RPMI7951 (cell line): ENCODE data around the gene PRKCH. TPM values are rescaled to one million over a fixed set of nuclear protein-coding genes. Genes with fewer than 3 reads are reported as not detected.

Experiments used
- DNase-seq: peaks from one replicate; pipeline ENCODE4 v3.0.0-alpha.2; 2012; ENCODE audit warnings: low read depth
- total RNA-seq: library from RNA; depleted of rRNA; stranded (reverse); fragments of >200 nt; shearing (Covaris generic); gene quantifications from 2 replicates; pipeline ENCODE4 v1.2.3, GENCODE V29; 2014

The PRKCH gene
- total RNA-seq, 1 experiment from 2014 or later, result 3.1 TPM

DNA sequence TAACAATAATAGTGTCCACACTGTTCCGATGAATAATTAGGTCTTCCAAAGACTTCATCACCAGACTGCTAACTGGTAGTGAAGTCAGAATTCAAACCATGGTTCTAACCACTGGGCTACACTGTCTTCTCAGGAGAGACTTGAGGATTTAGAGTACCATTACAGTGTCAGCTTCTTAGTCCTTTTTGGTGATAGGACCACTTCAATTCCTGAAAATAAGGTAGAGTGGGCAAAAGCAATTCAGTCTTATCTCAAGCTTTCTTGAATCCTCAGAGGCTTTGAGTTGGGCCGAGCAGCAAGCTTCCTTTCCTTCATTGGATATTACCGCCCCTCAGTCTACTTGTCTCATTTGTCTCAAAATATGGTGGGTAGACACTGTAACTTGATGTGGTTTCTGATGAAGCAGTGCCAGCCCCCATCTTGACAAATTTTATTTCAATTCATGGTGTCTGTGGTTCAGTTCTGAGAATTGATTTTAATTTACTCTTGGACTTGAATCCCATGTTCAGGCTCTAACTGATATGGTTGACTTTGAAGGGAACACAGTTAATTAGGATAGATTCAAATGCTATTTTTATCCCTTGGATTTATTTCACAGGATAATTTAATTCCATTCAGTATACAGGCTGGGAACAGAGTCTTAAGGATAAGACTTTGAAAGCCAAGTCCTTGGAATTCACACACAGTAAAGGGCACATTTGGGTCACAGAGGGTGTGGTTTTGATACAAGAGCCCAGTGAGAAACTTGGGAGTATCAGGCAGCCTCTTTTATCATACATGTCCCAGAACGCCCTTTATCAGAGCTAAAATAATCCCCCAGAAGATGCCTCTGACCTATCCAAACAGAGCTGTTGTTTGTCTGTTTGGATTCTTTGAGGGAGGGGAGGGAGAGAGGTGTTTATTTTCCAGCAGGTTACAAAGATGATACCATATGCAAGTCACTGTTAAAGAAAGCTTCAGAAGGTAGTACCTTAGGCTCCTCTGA lies 167.3 kb downstream of the PRKCH start:
- peak; percentile 35 for DNase-seq

DNA sequence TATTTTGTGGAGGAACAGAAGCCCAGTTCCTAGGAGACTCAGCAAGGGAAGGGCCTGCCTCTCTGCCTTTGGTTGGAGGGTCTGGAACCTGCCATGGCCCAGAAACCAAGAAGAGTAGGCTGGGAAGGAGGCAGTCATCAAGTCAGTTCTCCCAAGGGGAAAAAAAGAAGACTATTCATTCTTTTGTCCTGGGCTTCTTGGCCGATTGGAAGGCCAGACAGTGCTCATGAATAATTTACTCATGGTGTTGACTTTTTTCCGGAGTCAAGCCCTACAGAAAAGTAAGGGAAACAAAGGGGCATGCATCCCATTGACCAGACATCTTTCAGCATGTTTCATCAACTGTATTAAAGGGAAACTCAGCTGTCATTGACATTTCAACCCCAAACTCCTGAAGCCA lies 168.1 kb downstream of the PRKCH start:
- no peak for DNase-seq

DNA sequence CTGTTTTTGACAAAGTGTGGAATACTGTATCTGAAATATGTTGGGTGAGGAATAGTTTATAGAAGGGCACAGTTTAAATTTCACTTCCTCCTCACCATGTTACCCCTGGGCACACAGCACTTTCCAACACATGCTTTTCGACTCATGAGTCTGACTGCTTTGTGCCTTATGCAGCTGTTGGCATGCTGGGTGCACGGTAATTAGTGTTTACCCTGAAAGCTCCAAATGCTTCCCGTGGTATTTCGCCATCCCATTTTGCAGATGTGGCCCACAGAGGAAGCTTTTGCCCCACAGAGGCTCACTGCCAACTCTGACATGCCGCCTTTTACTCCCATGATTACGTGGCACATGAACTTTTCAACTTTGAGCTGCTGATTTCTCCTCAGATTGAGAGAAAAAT lies 168.6 kb downstream of the PRKCH start:
- DNase-seq, result peak; percentile 83

DNA sequence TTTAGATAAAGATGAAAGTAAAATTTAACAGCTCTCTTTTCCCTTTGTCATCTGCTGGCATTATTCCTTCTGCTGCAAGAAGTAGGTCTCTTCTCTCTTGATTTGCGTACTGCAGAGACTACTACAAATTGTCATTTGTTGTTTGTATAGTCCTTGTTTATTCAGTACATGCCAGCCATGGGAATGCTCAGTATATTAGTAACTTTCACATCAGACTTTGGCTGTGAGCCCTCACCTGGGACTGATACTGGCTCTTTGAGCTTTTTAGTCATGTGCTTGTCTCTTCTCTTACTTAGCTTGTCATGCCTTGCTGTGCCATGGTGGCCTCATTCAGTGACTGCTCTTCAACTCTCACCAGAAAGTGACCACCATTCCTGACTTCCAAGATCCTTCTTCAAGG lies 169.8 kb downstream of the PRKCH start:
- no peak for DNase-seq

DNA sequence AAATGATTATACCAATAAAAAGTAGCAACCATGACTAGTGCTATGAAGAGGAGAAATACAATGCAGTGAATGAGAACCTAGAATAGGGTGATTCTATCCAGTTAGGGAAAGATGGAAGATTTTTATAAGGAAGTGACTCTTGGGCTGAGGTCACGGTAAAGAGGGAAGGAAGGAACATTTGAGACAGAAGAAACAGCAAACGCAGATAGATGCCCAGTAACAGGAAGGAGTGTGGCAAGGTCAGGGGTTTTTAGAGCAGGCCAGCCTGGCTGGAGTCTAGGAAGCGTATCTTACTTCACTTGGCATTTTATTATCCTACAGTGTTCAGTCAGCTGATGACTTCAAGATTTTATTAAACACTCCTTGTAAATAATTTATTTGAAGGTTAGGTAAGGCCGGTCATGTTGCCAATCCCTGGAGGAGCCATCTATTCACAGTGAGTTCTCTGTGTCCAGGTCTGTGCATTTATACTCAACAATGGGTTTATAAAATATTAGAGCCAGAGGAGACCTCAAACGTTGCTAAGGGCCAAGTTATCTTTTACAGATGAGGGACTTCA lies 170.6 kb downstream of the PRKCH start:
- DNase-seq, result no peak

DNA sequence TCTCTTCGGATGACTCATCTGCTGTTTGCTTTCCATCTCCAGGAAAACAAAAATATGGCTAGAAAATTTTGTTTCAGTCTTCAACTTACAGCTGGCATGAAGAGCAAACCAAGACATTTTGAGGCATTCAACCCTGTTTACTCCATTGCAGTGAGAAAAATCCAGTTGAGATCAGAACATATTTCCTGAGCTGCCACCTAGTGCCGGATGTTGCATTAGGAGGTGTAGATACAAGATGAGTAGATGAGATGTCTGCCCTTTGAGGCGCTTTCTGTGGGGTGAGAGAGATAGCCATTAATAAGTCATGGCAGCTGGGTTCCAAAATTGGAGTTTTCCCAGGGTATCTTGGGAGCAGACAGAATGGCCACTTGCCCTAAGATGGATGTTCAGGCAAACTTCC lies 171.1 kb downstream of the PRKCH start:
- DNase-seq, result no peak

DNA sequence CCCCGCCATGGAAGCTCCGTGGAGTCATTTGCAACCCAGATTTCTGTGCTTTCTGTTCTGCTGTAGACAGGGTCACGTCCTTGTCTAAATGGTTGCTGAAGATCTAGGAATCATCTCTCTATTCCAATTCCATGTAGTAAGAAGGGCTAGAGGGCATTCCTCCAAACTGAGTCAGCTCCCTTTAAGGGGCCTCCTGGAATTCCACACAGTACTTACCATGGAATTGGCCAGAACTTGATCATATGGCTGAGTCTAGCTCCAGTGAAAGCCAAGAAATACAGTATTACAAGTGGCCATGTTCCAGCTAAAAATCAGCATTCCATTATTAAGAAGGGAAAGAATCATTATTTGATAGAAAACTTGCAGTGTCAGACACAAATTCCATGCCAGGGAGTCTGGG lies 171.9 kb downstream of the PRKCH start:
- peak; percentile 91 for DNase-seq

DNA sequence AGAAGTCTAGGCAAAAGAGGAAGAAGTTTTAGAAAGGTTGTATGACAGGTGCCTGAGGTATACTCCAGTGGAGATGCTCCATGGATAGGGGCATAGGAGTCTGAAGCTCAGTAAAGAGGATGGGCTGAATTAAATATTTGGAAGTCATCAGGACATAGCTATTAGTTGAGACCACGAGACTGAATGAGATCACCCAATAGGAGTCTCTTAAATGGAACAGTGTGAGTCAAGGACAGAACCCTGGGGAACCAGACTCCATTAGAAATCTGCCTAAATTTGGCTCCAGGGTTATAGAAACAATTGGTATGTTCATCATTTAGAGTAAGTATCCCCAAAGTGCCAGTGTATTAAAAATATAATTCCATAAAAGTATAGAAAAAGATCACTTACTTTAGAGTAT lies 172.6 kb downstream of the PRKCH start:
- no peak for DNase-seq

DNA sequence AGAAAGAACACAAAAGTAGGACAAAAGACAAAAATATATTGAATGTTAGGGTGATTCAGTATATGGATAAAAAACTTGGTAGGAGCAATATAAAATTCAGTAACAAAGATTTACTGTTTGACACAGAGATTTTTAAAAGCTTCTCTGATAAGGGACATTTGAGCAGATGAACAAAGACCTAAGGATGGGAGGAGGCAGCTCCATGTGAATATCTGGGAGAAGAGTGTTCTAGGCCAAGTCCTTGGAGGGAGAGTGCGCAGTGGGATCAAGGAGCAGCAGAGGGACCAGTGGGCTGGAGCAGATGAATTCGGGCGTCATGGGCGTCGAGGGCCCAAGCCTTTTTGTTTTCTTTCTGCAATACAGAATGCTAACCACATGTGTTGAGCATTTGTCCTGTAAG lies 174.4 kb downstream of the PRKCH start:
- DNase-seq, result no peak

DNA sequence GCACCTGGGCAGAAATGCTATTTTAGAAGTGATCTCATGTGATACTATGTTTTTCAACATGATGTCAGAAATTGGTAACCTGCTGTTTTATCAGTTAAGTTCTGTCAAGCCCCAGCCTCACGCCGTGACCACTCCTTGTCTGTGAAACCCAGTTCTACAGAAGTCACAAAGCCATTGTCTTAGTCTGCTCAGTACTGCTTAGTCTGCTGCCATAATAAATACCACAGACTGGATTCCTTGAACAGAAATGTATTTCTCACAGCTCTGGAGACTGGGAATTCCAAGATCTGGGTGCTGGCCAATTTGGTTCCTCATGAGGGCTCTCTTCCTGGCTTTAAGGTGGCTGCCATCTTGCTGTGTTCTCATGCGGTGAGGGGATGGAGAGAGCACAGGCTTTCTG lies 176.9 kb downstream of the PRKCH start:
- peak; percentile 38 for DNase-seq

DNA sequence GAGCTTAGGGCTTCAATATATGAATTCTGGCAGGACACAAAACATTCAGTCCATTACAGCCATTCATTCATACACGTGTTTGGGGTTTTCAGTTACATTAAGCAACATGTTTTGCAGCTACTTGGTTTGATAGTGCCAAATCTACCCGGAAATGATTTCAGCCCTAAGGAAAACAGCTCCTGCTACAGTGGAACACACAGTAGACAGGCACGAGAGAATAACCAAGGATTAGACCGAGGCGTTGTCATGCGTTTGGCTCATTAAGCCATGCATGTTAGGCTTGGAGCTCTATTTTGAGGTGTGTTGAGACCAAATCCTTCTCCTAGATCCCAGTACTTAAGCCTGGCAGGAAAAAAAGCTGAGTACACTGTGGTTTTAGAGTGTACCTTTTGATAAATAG lies 177.4 kb downstream of the PRKCH start:
- DNase-seq, result peak; percentile 51

DNA sequence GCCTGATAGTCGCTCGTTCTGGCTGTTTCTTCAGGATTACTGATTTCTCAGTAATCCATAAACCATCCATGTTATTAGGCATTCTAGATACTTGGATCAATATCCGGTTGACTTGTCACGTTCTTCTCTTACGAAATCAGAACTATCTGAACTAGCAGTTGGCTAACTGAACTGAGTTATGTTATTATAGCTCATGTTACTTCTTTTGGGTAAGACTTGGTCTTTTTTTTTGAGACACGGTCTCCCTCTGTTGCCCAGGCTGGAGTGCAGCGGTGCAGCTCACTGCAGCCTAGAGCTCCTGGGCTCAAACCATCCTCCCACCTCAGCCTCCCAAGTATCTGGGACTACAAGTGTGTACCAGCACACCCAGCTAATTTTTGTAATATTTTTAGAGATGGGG lies 178.6 kb downstream of the PRKCH start:
- no peak for DNase-seq

DNA sequence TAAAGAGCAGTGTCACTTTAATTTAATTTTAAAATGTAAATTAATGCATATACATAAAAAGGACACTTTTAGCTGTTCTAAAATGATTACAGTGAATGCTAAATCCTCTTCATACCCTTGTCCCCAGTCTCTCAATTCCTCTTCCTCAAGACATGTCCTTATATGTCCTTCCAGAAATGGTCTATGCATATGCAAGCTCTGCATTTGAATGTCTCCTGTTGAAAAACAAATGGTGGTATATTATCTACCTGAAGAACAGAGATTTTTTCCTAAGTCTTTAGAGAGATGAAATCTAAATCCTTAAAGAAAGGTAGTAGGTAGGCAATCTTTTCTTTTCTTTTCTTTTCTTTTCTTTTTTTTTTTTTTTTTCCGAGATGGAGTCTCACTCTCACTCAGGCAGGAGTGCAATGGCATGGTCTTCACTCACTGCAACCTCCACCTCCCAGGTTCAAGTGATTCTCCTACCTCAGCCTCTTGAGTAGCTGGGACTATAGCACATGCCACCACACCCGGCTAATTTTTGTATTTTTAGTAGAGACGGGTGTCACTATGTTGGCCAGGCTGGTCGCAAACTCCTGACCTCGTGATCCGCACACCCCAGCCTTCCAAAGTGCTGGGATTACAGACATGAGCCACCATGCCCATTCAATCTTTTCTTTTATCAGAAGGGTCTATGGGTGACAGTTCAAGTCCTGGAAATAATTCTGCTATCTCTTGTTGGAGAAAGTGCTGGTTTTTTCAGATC lies 180.5 kb downstream of the PRKCH start:
- DNase-seq, result no peak

DNA sequence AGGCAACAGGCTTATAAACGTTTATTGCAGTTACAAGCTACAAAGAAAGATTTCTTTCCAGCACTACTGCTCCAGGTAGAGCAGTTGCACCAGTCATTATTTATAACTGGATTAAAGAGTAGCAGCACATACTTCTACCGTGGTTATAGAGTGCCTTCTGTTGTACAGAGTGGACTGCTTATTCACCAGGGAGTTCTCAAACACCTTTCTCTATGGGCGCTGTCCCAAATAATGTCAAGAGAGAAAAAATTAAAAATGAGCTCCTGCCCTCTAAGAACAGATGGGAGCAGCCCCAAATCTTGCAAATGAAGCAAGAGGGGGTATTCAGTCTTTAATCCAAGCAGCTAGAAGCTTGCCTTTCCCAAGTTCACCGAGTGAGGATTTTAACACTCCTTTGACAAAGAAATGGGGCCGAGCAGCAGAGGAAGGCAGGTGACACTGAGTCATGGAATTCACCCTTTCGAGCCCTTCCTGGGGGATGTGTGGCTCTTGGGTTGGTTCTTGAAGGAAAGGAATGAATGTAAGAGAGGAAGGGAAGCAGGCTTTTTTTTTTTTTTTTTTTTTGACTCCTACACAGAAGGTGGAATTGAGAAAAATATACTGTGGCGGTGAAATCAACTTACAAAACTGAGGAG lies 181.2 kb downstream of the PRKCH start:
- DNase-seq, result no peak

DNA sequence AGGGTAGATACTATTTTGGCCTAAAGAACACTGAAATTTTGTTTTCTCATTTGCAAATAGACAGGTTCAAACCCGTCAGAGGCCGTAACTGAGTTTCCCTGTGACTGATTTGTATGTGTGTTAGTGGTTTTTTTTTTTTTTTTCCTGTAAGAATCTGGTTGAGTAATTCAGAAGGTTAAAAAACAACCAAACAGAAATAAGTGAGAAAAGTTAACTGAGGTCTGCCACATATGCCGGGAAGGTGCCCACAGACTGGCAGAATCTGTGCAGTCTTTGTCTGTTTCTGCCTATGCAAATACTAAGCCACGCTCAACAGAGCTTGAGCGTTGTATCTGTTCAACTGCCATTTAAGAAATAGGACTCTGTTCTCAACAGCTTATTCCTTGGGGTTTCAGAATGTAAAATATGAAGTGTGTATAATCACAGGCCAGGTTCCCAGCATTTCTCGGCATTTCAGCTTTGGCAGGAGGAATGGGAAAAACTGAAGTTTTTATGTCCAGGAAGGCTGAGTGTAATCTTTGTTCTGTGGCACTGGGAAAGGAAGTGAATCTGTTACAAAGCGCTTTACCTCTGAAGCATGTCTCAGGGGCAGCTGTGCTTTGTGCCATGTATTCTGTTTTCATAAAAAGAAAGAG lies 181.9 kb downstream of the PRKCH start:
- no peak for DNase-seq

DNA sequence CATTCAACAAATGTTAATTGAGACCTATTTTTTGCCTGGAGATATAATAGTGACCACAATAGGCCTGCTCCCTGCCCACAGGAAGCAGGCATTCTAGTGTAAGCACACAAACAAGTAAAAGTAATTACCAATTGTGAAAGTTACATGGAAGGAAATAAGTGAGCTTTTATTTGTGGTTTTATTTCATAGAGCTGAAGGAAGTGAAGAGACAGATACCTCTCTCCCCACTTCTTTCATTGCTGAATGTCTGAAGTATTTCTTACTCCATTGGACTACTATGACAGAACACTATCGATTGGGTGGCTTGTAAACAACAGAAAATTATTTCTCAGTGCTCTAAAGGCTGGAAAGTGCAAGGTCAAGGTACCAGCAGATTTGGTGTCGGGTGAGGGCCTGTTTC lies 183.5 kb downstream of the PRKCH start:
- DNase-seq, result no peak

DNA sequence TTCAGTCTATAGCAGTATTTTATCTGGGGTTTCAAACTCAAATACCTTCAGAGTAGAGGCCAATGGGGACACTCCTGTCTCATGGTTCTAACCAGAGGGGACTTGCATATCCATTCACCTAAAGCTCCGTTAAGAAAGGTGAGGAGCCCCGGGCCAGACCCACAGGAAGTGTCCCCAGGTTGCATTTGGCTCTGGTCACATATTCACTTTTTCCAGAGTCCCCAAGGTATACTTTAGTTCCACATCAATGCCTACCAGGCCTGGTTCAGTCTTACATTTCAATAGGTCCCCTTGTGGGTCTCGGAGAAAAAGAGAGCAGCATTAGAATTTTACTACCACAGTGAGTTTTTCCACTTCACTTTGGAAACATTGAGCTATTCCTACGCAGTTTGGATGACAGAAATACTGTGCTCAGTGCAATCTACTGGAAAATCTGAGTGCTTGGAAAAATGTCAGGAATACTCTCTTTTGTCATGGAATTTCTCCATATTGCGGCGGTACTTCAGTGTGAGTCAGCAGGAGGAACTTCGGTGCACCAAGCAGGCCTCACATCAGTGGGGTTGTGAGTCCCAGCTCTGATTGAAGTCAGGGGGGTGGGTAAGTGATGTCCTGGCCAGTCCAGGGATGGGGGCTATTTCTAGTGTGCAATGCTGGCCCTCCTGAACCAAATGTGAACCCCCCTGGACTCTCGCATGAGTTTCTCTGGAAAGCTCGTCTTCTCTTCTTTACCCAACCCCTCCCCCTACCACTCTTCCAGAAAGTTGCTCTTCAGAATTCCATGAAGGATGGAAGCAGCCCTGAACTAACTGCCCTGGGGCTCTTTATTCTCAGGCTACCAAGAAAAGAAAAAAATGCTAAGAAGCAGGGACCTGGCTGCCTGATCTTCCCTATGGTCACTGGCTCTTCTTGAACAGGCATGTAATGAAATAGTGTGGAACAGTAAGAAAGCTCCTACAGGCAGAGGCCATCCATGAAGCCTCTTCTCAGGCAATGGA lies 184.7 kb downstream of the PRKCH start:
- peak; percentile 91 for DNase-seq

DNA sequence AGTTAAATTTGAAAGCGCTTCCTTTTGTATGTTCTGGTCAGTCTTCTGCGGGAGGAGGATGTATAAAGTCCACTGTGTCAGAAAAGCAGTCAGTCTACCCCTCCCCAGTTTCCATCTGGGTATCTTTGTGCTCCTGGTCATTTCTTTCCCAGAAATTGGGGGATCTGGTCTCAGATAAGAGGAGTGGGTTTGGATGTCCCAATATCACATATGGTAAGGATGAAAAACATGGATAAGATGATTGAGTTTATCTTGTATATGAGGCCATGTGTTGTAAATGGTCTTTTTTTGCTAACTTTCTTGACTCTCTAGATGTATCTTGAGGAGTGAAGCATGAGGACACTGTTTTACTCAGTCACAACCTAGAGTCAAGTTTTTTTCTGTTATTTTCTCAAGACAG lies 187.1 kb downstream of the PRKCH start:
- DNase-seq, result no peak

DNA sequence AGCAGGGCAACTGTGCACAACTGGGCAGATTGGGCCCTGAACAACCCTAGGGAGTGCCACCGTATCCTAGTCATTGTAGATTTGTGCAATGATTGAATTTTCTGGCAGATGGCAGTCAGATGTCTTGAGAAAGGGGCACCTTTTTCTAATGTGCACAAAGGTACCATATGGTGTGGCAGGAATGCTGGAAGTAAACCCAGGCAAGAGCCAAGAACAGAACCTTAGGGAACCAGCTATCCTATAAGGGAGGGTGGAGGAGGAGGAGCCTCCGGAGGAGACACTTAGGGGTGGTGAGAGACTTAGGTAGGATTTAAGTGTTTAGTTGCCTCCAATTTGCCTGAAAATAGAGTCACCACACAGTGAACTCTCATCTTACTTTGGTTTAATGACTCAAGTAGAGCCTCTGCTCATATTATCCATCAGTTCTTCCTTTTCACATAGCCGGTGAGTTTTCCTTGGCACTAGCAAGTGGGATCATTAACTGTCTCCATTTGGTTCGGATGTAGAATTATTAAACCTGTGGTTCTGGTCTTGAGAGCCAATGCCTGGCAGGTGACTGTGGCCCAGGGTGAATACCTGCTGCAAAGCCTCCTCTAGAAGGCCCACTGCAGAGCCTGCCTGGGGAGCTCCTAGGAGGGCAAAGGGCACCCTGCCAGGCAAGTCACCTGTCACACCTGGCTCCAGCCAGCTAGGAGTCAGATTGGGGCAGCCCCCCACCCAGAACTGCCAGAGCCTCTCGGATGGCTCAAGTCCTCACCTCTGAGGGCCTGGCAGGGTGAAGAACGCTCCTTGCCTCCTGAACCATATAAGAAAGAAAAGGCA lies 189.6 kb downstream of the PRKCH start:
- no peak for DNase-seq

DNA sequence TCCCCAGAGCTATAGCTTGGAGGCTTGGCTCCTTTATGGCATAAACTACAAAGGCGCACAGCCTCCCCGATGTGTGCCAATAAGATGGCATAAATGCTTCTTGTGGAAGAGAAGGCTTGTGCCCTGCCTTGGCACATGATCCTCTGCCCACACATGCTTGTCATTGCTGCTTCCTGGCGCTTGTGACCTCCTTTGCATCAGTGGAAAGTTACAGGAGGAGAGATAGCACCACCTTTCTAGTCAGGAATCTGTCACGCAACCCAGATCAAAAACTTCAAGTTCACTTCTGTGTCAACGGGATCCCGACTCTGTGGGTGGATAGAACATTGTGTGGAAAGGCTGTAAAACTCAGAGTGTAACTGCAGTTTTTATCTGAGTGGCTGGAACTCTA lies 190.2 kb downstream of the PRKCH start:
- no peak for DNase-seq
